GM12872 (cell line): Measurements from ENCODE around the gene RTTN.

ENCODE experiments used
- CTCF ChIP-seq: IDR thresholded peaks from 3 replicates; pipeline ENCODE4 v1.5.1; 2011; ENCODE audit warnings: low read depth, mild to moderate bottlenecking, low read length, moderate library complexity; ENCODE audit not compliant: insufficient read depth

The RTTN gene, protein sequence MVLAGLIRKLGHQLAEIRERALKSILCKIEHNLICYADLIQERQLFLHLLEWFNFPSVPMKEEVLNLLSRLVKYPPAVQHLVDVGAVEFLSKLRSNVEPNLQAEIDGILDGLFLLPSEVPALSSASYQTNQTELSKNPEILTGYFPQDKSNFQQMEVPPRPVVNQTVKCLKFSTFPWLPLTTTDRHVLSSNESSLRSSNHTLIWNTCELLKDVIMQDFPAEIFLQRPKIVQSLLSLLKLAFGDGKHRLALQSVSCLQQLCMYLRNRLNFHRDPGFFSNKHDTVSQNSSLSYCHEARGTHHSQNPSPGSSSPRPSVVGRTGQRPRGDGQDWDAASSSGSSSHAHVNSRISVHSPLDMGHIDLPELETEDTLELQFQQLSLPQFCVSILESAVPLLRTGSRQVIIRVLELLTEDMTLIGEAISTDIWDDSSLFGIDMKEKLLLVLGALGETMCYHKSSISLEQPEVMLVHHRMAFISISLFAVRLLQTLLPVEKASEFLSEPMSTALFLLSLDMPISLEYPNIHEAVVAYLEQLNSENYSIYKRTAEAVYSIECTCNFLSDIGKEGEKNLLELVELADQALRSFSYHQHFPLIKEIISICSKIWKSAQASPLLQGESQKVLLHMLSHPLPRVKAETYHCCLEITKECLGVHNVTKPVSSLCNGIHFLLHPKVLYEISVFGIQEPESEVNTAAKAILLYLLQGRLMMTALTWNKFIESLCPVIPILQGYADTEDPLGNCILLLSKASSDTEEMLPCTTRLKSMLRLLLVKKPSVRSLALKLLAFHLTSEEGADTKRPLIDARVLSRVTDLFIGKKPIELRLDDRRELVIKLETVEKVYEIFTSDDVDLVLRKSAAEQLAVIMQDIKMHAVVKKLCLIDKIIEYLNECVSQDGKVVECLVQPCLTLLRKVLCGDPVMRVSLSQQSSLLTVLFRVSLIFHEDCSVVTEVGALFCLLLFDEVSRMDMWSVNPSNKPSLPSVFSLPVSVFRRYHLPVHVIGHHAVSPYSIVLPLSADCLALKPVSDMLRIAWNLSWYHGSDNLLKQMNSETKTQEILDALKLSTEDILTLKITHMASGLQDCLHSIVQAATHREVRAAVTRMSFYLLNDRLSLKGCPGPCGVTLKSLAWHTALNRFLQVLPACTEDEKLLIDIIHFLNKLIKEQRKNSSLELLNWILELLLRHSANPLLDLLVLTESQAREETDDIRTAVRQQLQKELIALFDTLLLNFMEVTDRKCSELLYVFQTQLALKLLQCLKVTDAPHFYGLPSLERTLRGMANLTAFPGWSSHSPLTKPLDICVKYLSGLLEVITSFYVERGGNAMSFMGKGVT (N-terminal part only)

DNA sequence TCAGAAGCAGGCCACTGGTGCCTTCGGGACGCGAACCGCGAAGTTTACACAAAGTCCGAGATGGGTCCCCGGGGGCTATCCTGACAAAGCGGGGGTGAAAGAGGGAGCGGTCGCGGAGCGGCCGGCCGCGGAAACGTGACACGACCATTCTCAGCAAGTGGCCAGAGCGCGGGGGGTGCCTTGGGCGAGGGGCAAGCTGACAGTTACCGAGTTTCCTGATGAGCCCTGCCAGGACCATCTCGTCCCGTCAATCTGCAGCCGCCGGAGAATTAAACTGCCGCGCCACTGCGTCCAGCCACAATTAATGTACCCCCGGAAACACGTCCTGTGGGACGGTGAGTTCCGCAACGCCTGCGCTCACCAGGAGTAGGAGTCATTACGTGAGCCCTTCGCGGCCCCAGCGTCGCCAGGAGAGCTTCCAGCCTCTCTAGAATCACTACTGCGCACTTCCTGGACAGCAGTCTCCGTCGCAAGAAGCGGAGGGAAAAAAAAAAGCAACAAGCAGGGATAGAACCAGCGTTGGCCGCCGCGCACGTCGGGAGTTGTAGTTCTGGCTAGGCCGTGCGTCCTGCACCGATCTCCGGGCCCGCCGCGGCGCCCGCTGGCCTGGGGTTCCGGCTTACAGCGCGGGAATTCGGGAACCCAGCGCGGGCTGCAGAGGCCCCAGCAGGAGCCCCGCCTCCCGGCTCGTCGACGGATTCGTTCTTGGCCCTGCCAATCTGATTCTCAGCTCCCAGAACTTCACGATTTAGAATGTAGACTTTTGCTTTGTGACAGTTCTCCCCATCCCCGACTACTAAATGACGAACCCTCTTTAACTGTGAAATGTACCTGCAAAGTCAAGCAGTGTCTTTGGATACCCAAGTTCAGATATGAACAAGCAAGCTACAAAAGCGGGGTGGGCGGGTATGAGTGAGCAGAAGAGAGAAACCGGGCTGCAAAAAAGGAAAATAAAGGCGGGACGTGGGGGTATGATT, at the start of gene RTTN:
TSS of gene RTTN (minus strand) at position 267 of the 977 bp plus-strand sequence. CDS start at position 238, 29 bp downstream.
- TF ChIP-seq CTCF: no peak

DNA sequence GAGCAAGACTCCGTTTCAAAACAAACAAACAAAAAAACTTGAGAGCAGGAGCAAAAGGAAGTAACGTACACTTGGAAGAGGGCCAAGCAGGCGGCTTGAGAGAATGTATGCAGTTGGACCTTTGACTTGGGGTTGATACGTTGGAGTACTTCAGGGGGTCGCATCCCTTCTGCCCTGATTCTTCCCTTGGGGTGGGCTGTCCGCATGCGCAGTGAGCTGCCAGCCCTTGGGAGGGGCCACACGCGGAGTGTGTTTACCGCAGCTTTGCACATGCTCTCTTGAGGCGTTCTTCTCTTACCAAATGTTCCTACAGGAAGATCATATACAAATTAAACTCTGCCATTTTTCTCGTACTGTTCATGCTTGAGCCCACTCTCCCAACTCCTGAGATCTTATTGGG, 45.3 kb upstream of the RTTN start:
- TF ChIP-seq CTCF: no peak

DNA sequence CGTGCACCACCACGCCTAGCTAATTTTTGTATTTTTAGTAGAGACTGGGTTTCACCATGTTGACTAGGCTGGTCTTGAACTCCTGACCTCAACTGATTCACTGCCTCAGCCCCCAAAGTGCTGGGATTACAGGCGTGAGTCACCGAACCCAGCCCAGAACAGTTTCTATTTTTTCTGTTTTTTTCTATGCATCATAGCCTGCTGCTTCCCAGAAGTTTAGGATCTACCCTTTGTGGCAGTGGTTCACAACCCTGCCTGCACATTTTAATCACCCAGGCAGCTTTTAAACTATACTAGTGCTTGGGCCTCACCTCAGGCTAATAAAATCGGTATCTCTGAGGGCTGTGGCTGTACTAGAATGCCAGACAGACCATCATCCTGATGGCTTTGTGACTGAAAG, 43.6 kb upstream of the RTTN start:
- no peak for TF ChIP-seq CTCF

GRCh38 chr18:70246061-70246466, 40.6 kb upstream of the RTTN start:
- TF ChIP-seq CTCF: no peak

- no peak for TF ChIP-seq CTCF
Measured at GRCh38 chr18:70243131-70243929, 37.8 kb upstream of the RTTN start.

- TF ChIP-seq CTCF: no peak
Measured at GRCh38 chr18:70235478-70235877, 30.0 kb upstream of the RTTN start.
